HG02759 (cell line): ENCODE data around the gene HMOX1.

Source experiments
- ATAC-seq: cut with Tn5 transposase; IDR thresholded peaks from one replicate; pipeline ENCODE4 v1.9.1; 2021; ENCODE audit warnings: mild to moderate bottlenecking, moderate library complexity; ENCODE audit not compliant: unreplicated experiment

Gene HMOX1, protein sequence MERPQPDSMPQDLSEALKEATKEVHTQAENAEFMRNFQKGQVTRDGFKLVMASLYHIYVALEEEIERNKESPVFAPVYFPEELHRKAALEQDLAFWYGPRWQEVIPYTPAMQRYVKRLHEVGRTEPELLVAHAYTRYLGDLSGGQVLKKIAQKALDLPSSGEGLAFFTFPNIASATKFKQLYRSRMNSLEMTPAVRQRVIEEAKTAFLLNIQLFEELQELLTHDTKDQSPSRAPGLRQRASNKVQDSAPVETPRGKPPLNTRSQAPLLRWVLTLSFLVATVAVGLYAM

GRCh38 chr22:35380537-35381423, at the start of gene HMOX1:
Gene HMOX1 (plus strand): TSS chr22:35381096. CDS start chr22:35381174, 78 bp downstream.
- ATAC-seq, result peak; percentile 64

DNA sequence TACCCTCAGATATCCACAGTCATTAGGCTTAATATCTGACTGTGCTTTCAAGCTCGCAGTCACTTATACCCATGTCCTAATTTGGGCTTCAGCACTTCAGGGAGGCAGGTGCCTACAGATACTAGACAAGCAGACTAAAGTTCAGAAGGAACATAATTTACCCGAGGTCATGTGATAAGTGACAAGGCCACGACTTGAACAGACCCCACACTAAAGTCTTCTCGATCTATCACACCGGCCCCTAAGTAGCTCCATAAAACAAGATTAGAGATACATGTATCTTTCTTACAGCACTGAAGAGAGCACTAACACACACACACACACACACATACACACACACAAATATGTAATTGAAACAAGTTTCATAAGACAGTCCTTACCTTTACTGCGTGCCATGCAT, 48.6 kb upstream of the HMOX1 start:
- no peak for ATAC-seq

GRCh38 chr22:35333220-35333619, 47.7 kb upstream of the HMOX1 start:
- no peak for ATAC-seq

DNA sequence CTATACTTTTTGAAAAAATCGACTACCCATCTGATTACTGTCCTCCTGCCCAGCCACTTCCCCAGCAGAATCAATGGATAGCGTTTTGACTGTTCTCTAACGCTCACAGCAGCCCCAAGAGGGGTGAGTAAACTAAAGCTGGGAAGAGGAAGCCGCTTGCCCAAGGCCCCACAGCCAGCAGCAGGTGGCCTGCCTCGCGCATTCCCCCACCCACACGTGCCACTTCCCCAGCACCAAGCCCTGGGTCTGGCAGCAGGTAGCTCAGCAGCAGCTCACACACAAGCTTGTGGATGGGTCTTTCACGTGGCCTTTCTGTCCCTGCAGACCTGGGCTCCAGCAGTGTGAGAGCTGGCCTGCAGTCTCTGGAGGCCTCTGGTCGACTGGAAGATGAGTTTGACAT, 46.9 kb upstream of the HMOX1 start:
- ATAC-seq, result no peak

DNA sequence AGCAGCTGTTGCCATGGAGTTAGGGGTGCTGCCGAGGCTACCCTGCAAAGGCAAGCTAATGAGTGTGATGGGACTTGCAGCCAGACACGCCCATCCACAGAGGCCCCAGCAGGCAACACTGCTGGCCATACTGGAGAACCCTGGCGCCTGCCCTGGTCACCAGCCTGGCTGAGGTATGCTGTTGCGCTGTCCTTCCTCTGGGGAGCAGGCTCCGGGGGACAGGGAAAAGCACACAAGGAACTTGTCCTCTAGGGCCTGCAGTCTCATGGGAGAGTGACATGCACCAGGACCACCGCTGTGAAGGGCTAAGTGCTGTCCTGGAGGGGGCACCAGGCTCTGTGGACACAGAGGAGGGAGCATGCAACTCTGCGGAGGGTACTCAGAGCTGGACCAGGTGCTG, 45.4 kb upstream of the HMOX1 start:
- ATAC-seq, result no peak

DNA sequence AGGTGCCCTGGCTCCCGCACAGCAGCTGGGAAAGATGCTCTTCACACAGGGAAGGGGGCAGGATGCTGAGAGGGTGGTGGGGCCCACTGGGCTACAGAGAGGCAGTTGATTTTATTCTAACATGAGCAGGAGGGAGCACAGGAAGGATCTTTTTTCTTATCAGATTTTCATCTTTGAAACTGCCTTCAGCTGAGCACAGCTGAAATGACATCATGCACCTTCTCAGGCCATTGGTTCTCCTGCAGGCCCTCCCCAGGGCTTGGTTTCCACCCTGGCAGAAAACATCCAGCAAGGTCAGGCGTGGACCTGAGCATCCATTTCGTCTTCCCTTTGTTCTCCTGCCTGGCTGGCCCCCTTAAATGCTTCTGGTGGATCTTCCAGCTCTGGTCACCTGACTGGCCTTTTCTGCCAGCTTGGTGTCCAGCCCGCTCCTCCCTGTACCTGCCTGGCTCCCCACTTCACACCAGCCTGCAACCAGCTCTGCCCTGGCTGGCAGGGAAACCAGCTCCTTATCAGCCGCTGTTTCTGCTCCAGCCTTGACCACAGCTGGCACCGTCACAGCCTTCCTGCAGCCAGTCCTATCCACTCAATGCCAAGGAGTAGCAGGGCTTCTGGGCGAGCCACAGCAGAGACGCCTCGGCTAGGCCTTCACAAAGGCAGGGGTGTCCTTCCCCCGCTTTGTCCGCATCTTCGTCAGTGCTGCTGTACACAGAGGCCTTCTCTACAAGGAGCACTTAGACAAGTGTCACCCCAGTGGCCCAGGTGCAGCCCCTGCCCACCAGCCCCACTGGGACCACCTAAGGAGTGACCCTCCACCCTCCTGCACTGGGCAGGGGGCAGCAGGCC, 44.7 kb upstream of the HMOX1 start:
- ATAC-seq, result no peak

DNA sequence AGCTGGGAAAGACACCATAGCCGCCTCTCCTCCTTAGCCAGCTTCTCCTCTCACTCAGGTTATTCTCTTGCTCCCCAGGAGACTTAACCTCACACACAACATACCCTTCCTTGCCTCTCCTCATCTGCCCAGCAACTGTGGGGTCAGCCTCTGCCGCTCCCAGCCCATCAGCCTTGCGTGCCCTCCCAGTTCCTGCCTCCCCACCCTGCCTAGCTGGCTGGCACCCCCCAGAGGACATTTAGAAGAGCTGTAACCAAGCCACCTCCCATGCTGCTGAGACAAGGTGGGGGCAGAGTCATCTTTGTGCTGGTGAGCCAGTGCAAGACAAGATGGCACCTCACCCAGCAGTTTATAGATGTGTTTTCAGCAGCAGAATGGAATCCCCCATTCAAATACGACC, 43.0 kb upstream of the HMOX1 start:
- ATAC-seq, result no peak

- ATAC-seq, result no peak
Observed at GRCh38 chr22:35341090-35341874, 39.6 kb upstream of the HMOX1 start.

- ATAC-seq, result no peak
Observed at GRCh38 chr22:35342390-35342789, 38.5 kb upstream of the HMOX1 start.

GRCh38 chr22:35343664-35344550, 37.0 kb upstream of the HMOX1 start:
- no peak for ATAC-seq

- ATAC-seq, result no peak
Observed at GRCh38 chr22:35344956-35345690, 35.8 kb upstream of the HMOX1 start.

DNA sequence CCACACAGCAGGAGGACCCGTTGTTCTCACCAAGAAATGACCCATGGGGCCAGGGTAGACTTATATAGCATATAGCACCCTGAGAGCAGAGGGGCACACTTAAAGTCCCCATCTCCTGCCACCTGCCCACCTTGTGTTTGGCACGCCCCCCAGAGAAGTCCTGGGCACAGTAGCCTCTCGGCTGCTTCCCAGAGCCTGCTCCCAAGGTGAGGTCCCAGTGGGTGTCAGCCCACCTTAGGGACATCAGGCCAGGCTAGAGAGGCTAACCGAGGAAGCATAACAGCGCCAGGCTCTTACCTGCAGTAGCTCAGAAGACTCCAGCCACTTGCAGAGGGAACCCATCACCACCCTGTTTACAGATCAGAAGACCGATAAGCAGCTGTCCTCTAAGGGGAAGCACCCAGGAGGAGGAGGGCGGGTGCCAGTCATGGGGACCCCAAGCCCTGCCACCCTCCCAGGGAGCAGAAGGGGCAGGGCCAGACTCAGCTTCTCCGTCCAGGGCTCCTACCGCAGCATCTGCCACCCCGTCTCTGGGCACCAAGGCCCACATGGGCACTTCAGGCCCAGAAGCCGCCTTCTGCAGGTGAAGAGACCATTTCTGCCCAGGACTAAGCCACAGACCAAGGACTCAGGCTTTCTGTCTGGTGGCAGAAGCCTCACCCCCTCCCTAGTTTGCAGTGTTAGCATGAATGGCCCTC, 34.9 kb upstream of the HMOX1 start:
- no peak for ATAC-seq

- no peak for ATAC-seq
Observed at GRCh38 chr22:35346596-35347220, 34.2 kb upstream of the HMOX1 start.

GRCh38 chr22:35347462-35347861, 33.4 kb upstream of the HMOX1 start:
- no peak for ATAC-seq

DNA sequence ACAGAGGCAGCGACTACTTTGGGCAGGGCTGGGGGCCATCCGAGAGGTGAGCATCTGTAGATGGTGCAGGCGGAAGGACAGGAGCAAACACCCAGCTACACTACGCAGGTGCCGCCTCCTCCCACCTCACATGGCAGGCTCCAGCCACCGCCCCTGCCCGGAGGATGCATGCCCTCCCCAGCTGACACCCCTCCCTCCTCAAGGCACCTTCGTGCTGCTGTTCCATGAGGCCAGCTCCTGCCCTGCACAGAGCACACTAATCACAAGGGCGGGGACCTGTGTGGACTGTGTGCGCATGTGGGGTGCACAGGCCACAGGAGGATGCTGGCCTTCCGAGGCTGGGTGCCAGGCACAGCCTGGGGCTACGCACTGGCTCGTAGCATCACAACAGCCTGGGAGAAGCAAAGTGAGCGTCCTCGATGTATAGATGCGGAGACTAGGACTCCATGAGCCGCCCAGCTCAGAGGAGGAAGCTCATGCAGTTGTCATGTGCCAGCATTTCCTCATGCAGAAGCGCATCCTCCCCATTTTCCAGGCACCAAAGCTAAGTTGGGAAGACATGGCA, 32.8 kb upstream of the HMOX1 start:
- no peak for ATAC-seq

DNA sequence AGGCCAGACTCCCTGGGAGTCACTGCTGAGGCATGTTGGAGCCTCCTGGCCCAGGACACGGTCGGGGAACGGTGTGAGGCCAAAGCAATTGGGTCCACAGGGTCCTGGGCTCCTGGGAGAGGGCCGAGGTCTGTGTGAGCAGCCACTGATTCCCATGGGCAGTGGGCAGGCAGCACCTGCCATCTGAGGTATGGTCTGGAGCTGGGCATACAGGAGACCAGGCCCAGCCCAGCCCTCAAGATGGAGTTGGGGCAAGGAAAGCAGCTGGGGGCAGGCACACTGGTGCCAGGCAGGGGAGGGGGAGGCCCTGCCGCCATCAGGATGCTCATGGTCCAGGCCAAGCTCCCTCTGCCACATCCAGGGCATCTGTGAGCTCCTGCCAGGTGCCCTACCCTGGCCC, 32.2 kb upstream of the HMOX1 start:
- no peak for ATAC-seq

- ATAC-seq, result no peak
Observed at GRCh38 chr22:35349368-35349703, 31.6 kb upstream of the HMOX1 start.
